HUES6 (cell line): ENCODE results near the gene NPHP4.

ENCODE experiments used
- H3K27ac ChIP-seq: 2 replicates; pipeline ENCODE4 v1.7.0; 2013; ENCODE audit warnings: low read depth, mild to moderate bottlenecking, low read length, inconsistent platforms
- H3K27me3 ChIP-seq: 2 replicates; pipeline ENCODE4 v1.6.1; 2013; ENCODE audit warnings: low read length; ENCODE audit not compliant: control insufficient read depth, insufficient read depth
- H3K36me3 ChIP-seq: 2 replicates; pipeline ENCODE4 v1.6.1; 2013; ENCODE audit warnings: low read length; ENCODE audit not compliant: control insufficient read depth, insufficient read depth
- H3K4me1 ChIP-seq: 2 replicates; pipeline ENCODE4 v1.6.1; 2013; ENCODE audit warnings: low read length; ENCODE audit not compliant: control insufficient read depth, insufficient read depth
- H3K4me3 ChIP-seq: 2 replicates; pipeline ENCODE4 v1.5.1; 2013; ENCODE audit warnings: low read depth, low read length
- H3K9ac ChIP-seq: one replicate; pipeline ENCODE4 v1.6.1; 2013; ENCODE audit warnings: mild to moderate bottlenecking, low read length
- H3K9me3 ChIP-seq: 2 replicates; pipeline ENCODE4 v1.6.1; 2013; ENCODE audit warnings: low read depth, low read length; ENCODE audit not compliant: control insufficient read depth, insufficient read depth

Gene NPHP4

DNA sequence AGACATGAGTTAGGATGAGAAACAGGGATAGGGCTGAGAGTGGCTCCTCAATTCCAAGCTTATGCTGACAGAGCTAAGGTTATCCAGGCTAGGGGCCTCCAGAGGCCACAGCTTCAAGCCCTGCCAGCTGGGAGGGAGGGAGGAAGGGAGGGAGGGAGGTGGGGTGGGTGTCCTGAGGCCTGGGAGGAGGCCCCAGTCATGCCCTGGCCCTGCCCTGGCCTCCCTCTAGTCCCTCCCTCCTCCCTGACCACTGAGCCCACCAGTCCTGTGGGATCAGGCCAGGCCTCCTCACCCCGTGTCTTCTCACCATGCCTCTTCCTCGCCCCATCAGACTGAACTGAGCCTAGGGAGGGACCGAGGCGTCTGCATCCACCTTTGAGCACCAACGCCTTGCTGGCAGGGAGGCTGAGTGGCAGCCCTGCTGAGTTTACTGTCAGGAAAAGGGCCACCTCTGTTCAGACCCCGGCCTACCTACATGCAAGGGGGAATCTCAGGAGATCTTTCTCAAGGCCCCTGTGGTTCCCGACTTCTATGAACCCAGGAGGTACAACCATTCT is 116.1 kb downstream of the NPHP4 start:
- no peaks in the 10 kb centered on the region for H3K27me3 ChIP-seq
- H3K4me3 ChIP-seq: no peak overlapping the region
- H3K36me3 ChIP-seq: peaks cover 59% of the 10 kb centered on the region
- H3K27ac ChIP-seq: no peak overlapping the region
- peaks cover 13% of the 10 kb centered on the region for H3K9me3 ChIP-seq
- H3K9ac ChIP-seq: no peak overlapping the region
- no peaks in the 10 kb centered on the region for H3K4me1 ChIP-seq

DNA sequence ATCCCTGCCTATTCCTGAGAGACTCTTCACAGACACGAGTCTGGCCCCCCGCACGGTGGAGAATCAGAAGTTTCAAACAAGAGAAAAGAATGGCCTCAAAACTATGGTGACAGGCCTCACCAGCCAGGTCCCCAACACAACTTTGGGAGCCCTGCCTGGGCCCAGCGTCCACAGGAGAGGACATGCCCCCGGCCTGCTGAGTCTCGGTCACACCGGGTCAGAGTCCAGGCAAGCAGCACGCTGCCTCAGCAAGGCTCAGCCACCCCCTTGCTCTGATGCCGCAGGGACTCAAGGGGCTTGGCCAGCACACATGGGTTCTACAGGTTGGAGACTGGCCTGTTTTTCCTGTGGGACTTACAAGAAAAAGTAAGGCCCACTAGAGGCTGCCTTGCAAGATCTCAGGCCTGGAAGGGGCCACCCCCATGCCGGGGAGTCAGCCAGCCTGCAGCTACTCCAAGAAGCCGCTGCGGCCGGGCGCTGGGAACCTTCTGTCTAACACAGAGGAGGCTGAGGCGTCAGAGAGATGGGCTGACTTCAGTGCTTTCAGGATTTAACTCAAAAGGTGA is 116.8 kb downstream of the NPHP4 start:
- no peaks in the 10 kb centered on the region for H3K4me1 ChIP-seq
- H3K27me3 ChIP-seq: no peaks in the 10 kb centered on the region
- peaks cover 12% of the 10 kb centered on the region for H3K9me3 ChIP-seq
- H3K27ac ChIP-seq: no peak overlapping the region
- H3K9ac ChIP-seq: no peak overlapping the region
- no peak overlapping the region for H3K4me3 ChIP-seq
- peaks cover 52% of the 10 kb centered on the region for H3K36me3 ChIP-seq

DNA sequence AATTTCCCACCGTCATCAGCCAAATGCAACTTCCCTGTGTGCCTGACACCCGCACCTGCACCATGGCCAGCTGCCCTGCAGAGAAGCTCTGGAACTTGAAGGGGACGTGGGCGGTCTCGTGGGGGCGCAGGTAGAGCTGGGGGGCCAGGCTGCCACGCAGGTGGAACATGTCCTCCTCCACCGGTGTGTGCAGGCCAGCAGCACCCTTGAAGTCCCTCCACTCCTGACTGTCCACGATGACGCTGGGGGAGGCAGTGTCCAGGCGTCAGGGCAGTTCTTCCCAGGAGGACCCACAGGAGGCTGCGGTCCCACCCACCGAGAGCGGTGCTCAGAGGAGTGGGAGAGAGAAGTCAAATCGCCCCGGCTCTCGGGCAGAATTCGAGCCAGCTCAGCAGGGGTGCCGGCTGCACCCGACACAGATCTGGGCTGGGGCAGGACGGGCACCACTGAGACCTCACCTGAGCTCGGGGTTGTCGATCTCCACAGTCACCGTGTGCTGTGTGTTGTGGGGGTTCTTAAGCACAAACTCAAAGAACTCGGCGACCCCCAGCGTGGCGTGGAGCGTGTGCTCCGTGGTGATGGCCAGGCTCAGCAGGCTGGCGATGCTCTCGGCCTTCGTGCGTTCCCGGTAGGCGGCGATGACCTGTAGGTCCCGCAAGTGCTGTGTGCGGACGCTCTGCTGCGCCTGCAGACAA is 117.7 kb downstream of the NPHP4 start:
- no peak overlapping the region for H3K27ac ChIP-seq
- H3K27me3 ChIP-seq: no peaks in the 10 kb centered on the region
- peaks cover 47% of the 10 kb centered on the region for H3K36me3 ChIP-seq
- no peaks in the 10 kb centered on the region for H3K4me1 ChIP-seq
- no peak overlapping the region for H3K4me3 ChIP-seq
- peaks cover 4% of the 10 kb centered on the region for H3K9me3 ChIP-seq
- H3K9ac ChIP-seq: no peak overlapping the region

DNA sequence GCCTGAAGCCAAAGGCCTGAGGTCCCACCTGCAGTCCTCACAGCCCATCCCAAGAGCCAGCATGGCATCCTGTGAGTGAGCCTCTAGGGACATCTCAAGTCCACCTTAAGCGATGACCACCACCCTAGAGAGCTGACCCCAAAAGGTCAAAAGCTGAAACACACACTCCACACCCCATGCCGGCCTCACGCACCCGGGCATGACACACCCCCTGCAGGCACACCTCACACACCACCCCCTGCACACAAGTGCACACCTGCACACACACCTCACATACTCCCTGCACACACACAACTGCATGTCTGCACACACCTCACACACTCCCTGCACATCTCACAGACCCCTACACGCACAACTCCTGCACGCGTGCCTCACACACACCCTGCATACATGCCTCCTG is 118.7 kb downstream of the NPHP4 start:
- Histone ChIP-seq H3K27ac (no peak overlapping the region), H3K9ac (no peak overlapping the region), H3K36me3 (peaks cover 42% of the 10 kb centered on the region), H3K27me3 (no peaks in the 10 kb centered on the region), H3K4me3 (no peak overlapping the region), H3K9me3 (peaks cover 7% of the 10 kb centered on the region), H3K4me1 (no peaks in the 10 kb centered on the region)

DNA sequence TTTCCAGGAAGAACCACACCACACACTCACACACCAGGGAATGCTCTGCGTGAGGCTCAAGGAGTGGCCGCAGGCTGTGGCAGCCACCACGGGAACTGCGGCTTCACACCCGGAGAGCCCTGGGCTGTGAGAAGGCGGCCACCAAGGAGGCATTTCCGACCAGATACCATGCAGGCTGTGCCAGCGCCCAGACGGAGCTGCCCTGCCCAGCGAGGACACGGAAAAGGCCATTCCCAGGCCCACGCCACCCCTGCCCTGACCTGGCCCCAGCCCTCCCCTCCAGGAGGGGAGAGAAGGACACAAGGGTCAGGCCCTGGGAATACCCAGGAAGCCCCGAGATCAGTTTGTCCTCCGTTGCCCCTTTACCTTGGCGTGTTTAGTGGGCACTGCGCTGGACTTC is 119.3 kb downstream of the NPHP4 start:
- Histone ChIP-seq H3K27me3 (no peaks in the 10 kb centered on the region), H3K36me3 (peaks cover 44% of the 10 kb centered on the region), H3K9ac (no peak overlapping the region), H3K27ac (no peak overlapping the region), H3K4me3 (no peak overlapping the region), H3K9me3 (peaks cover 9% of the 10 kb centered on the region), H3K4me1 (no peaks in the 10 kb centered on the region)

DNA sequence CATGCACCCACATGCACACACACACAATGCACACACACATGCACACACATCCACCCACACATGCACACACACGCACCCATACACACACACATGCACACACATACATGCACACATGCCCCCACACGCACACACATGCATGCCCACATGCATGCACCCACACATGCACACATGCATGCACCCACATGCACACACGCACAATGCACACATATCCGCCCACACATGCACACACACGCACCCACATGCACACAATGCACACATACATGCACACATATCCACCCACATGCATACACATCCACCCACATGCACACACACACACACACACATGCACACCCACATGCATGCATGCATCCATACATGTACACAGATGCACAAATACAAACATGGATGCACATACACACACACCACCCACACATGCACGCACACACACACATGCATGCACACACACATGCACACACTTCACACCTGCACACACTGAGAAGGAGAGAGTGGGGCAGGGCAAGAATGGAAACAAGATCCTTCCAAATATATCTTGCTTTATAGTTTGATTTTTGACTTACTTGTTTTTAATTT is 123.2 kb downstream of the NPHP4 start:
- no peaks in the 10 kb centered on the region for H3K27me3 ChIP-seq
- H3K27ac ChIP-seq: no peak overlapping the region
- no peak overlapping the region for H3K4me3 ChIP-seq
- H3K36me3 ChIP-seq: peaks cover 22% of the 10 kb centered on the region
- H3K9me3 ChIP-seq: peaks cover 9% of the 10 kb centered on the region
- H3K4me1 ChIP-seq: no peaks in the 10 kb centered on the region
- H3K9ac ChIP-seq: no peak overlapping the region

DNA sequence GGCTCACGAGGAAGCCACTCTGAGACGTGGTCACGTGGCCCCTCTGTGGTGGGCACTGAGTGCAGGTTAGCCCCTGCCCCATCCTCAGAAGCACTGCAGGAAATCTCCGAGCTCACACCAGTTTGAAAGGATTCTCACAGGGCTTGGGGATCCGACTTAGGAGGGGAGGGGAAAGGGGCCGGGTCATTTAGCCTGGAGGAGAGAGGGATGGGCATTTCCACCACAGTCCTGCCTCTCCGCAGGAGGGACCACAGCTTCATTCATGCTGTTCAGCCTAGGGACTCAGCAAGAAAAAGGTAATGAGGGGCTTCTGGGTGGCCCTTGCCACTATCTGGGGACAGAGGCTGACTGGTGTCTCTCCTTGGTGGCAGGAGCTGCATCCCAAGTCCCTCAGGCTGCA is 126.5 kb downstream of the NPHP4 start:
- no peaks in the 10 kb centered on the region for H3K27me3 ChIP-seq
- H3K9me3 ChIP-seq: peaks cover 9% of the 10 kb centered on the region
- H3K9ac ChIP-seq: no peak overlapping the region
- H3K4me3 ChIP-seq: no peak overlapping the region
- H3K36me3 ChIP-seq: peaks cover 22% of the 10 kb centered on the region
- H3K27ac ChIP-seq: no peak overlapping the region
- H3K4me1 ChIP-seq: no peaks in the 10 kb centered on the region

DNA sequence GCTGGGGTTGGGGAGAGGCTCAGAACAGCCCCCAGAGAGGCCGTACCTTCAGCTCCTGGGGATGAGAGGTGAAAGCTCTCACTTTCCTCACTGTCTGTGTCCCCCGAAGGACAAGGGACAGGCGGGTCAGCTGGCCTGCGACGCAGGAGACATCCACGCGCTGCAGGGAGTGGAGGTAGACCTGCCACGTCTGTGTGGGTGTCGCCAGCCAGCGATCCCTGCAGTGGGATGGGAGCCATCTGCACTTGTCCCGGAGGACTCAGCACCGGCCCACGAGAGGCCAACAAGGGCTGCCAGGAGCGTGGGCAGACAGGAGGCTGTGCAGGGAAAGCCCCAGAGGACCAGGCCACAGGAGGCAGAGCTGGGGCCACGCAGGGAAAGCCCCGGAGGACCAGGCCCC is 127.2 kb downstream of the NPHP4 start:
- Histone ChIP-seq H3K27ac (no peak overlapping the region), H3K36me3 (peaks cover 22% of the 10 kb centered on the region), H3K27me3 (no peaks in the 10 kb centered on the region), H3K4me1 (no peaks in the 10 kb centered on the region), H3K4me3 (no peak overlapping the region), H3K9me3 (peaks cover 9% of the 10 kb centered on the region), H3K9ac (no peak overlapping the region)

DNA sequence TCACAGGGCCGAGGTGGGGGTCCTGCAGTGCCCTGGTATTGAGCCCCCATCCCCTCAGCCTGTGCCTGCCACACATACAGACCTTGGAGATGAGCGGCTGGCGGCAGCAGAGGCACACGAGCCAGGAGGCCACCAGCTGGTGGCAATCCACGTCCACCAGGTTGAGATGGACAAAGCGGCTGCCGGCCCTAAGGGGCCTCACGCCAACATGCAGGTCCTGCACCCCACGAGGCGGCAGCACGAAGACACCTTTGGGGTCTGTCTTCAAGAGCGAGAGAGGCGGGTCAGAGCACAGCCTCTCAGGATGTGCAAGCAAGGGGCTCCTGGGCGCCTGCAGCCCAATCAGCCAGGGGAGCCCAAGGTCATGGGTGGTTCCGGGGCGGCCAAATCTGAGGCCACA is 128.0 kb downstream of the NPHP4 start:
- no peaks in the 10 kb centered on the region for H3K27me3 ChIP-seq
- no peak overlapping the region for H3K27ac ChIP-seq

DNA sequence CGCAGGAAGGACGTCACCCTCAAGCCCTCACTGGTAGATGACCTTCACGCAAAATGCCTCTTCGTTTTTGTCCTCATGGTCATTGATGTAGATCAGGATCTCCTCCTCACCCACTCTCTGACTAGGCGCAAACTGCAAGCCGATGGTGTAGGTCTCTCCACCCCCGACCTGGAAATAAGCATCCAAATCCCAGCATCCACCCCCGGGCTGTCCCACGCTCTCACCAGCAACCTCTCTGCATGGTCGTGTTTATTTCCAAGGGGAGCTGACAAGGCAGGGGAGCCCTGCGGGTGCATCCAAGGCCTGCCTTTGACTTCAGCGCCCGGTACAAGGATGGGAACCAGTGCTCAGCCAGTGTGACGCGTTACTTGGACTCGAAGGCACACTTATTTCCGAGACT is 129.0 kb downstream of the NPHP4 start:
- Histone ChIP-seq H3K9me3 (no peaks in the 10 kb centered on the region), H3K4me1 (no peaks in the 10 kb centered on the region), H3K27me3 (no peaks in the 10 kb centered on the region), H3K9ac (no peak overlapping the region), H3K36me3 (peaks cover 17% of the 10 kb centered on the region), H3K27ac (no peak overlapping the region), H3K4me3 (no peak overlapping the region)

More for the DNA sequence above, 128.0 kb downstream of the NPHP4 start:
- Histone ChIP-seq H3K4me3 (no peak overlapping the region), H3K9me3 (peaks cover 9% of the 10 kb centered on the region), H3K36me3 (peaks cover 19% of the 10 kb centered on the region), H3K4me1 (no peaks in the 10 kb centered on the region), H3K9ac (no peak overlapping the region)
